ENCODE data around the gene ACAP3.
"Not testable (repeated sequence)": the region's sequence is repeated elsewhere in the genome, so short reads cannot be mapped to it uniquely, and the experiment has no call there.

ACAP3 gene

GRCh38 chr1:1330366-1331067, 22.8 kb upstream of the ACAP3 start:
- DNase-seq (ENCODE audit: low spot score): no peak

GRCh38 chr1:1329304-1330210, 21.8 kb upstream of the ACAP3 start:
- no peak for DNase-seq (ENCODE audit: low spot score)

DNA sequence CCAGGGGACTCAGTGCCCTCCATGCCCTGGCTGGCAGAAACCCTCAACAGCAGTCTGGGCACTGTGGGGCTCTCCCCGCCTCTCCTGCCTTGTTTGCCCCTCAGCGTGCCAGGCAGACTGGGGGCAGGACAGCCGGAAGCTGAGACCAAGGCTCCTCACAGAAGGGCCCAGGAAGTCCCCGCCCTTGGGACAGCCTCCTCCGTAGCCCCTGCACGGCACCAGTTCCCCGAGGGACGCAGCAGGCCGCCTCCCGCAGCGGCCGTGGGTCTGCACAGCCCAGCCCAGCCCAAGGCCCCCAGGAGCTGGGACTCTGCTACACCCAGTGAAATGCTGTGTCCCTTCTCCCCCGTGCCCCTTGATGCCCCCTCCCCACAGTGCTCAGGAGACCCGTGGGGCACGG, 20.5 kb upstream of the ACAP3 start:
- DNase-seq (ENCODE audit: low spot score): no peak

GRCh38 chr1:1327291-1327690, 19.6 kb upstream of the ACAP3 start:
- DNase-seq (ENCODE audit: low spot score): no peak

GRCh38 chr1:1326075-1326605, 18.4 kb upstream of the ACAP3 start:
- DNase-seq (ENCODE audit: low spot score): no peak

DNA sequence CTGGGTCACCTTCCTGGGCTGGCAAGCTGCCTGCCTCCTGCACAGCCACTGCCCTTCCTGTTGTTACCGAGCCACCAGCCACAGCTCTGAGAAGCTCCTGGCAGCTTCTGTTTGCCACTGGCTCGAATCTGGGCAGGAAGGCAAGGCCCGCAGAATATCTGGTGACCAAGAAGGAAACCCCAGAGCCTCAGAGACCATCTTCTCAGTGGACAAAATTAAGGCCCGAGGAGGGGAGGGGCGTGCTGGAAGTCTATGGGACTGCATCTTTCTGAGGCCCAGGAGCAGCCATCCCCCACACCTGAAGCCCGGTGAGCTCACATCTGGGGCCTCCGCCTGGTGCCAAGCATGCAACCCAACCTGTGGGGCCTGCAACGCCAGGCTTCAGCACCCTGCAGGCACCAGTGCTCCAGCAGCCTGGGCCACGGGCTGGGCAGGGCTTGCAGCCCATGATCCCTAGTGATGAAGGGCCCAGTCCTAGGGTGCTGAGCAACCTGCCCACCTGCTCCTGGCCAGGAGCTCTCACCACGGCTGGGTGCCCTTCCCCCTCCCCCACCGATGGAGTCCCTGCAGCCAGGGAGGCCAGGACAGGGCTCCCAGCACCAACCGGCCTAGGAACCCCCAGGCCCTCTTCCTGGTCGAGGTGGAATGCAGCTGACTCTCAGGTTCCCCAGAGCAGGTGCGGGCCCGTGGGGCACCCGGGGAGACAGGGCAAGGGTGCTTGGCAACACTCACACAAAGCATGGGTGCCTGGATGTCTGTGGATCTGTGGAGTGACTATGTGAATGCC, 17.8 kb upstream of the ACAP3 start:
- DNase-seq (ENCODE audit: low spot score): no peak

- DNase-seq (ENCODE audit: low spot score): peak; percentile 76
Measured at GRCh38 chr1:1324524-1325287, 17.0 kb upstream of the ACAP3 start, which contains the start of the genes CPTP and INTS11. TSS of gene CPTP (plus strand) at chr1:1324802. CDS start at chr1:1326911, 2,109 bp downstream. TSS of gene INTS11 (minus strand) at chr1:1324660. CDS start at chr1:1324608, 52 bp downstream.

GRCh38 chr1:1324084-1324523, 16.4 kb upstream of the ACAP3 start:
- DNase-seq (ENCODE audit: low spot score): no peak

DNA sequence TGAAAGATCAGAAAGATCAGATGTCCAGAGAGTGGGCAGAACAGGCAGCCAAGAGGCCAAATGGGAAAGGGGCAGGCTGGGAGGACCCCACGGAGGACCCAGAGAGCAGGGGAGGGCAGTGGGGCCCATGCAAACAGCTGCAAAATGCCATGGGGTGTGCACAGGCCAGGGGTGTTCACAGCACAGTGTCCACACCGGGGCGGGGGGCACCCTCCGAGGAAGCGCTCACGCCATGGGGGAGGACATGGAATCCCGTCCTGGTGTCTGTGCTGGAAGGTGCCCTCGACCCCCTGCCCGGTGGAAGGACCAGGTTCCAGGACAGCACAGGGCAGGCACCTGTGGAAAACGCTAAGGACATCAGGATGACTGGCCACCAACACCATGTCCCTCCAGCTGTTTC, 15.2 kb upstream of the ACAP3 start:
- no peak for DNase-seq (ENCODE audit: low spot score)

- no peak for DNase-seq (ENCODE audit: low spot score)
Measured at GRCh38 chr1:1322418-1322817, 14.7 kb upstream of the ACAP3 start.

- no peak for DNase-seq (ENCODE audit: low spot score)
Measured at GRCh38 chr1:1321477-1321876, 13.7 kb upstream of the ACAP3 start.

DNA sequence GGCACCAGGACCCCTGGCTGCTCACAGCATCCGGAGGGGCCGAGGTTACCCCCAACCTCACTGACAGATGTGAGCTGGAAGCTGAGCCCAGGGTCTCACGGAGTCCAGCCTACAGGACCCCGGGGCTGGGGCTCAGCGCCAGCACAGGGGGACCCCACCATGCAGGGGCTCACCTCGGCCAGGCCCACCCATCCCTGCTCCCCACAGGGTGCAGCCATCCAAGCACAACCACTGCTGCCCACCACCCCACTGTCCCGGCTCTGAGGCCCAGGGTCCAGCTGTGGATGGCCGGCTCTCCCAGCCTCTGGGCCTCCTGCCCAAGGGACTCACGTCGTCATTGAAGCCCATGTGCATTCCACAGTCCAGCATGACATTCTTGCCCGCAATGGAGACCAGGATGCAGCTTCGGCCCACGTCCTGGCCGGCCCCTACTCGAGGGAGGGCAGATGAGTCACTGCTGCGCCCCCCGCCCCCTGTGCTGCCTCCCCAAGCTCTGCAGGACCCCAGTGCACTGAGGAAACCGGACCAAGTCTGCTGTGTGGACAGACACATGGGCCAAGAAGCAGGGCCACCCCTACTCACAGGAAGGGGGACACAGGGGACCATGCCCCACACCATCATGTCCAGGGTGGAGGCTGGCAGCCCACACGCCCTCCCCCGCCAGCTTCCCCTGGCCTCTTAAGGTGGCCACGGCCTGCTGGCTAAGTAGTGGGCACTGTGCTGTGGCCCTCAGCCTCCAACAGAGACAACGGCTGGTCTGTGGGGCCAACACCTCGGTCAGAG, 13.1 kb upstream of the ACAP3 start:
- no peak for DNase-seq (ENCODE audit: low spot score)

GRCh38 chr1:1319646-1319941, 11.9 kb upstream of the ACAP3 start:
- no peak for DNase-seq (ENCODE audit: low spot score)

DNA sequence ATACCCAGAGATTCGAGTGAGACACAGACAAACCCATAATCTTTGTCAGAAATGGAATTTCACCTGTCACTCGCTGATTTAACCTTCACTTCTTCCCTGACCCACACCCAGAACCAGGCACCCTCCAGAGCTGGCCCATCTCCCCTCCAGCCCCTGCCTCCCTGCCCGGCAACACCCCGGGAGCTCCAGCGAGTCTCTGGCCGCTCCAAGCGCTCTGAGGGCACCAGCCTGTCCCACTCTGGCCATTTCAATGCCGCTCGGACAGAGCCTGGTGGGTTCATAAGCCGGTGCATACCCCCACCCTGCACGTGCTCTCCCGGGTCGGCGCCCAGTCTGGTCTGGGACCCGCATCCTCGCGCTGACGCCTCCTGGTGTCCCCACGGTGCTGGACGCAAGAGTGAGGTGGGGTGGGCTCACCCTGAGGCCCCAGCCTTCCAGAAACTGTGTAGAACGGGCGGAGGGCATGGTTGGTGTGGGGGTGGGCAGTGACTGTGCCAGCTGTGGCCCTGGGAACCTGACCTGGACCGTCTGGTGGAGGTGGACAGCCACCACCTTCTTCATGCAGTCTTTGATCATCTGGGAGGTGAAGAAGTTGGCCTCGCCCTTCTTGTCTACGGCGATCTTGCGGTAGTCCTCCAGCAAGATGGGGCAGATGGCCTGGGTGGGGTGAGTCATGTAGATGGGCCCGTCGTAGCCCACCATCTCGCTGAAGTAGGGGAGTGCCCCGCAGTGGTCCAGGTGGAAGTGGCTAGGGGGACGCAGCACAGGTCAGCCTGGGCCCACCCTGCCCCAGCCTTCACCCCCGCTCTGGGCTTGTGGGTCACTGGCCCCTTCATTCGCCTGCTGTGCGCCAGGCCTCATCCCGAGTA, 11.3 kb upstream of the ACAP3 start:
- no peak for DNase-seq (ENCODE audit: low spot score)

GRCh38 chr1:1318131-1318652, 10.5 kb upstream of the ACAP3 start:
- DNase-seq (ENCODE audit: low spot score): peak; percentile 26

DNA sequence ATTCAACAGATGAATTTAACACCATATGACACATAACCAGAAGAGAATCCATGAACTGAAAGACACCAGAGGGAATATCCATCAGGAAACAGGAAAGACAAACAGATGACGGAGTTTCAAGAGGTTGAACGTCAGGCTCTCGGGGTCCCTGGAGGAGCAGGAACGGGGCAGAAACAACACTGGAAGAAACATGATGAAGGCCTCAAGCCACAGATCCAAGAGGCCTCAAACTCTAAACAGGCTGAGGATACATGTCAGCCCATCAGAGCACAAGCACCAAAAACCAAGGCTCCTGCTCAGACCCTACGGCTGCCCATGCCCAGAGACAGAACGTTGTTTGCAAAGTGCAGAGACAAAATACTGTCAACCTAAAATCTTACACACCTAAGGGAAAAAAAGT, 9.7 kb upstream of the ACAP3 start:
- no peak for DNase-seq (ENCODE audit: low spot score)

GRCh38 chr1:1316199-1316598, 8.5 kb upstream of the ACAP3 start:
- not testable (repeated sequence) for DNase-seq (ENCODE audit: low spot score)

DNA sequence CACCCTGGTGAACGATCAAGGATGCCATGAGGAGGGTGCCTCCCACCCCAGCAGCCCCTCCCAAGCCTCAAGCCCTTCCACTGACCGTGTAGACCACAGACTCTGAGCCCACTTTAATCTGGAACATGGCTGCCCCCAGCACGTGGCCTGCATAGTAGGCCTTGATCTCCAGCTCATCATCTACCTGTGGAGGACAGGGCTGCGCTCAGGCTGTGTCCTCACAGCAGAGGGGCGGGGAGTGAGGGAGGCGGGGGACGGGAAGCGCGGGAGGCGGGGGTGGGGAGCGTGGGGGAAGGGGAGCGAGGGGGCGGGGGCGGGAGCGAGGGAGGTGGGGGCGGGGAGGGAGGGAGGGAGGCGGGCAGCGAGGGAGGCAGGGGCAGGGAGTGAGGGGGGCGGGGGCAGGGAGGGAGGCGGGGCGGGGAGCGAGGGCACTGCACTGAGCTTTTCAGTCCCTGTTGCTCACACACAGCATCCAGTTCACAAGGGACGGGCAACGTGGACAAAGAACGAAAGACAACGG, 7.8 kb upstream of the ACAP3 start:
- DNase-seq (ENCODE audit: low spot score): no peak

- DNase-seq (ENCODE audit: low spot score): no peak
Measured at GRCh38 chr1:1314678-1315335, 7.1 kb upstream of the ACAP3 start.

All from pons (tissue), 1 donor.